Measurements from ENCODE around the gene MLH3.

Gene MLH3

GRCh38 chr14:74981462-74981782 is 69.8 kb downstream of the MLH3 start:
- Mint-ChIP-seq H3K27me3 (no peaks in the 10 kb centered on the region), H3K4me1 (no peaks in the 10 kb centered on the region), H3K36me3 (no peaks in the 10 kb centered on the region), H3K4me3 (no peak overlapping the region), H3K9me3 (no peaks in the 10 kb centered on the region), H3K27ac (no peak overlapping the region)
- DNase-seq (ENCODE audit: low spot score in 2 of 2) (no peak), ATAC-seq (ENCODE audit: low read depth) (no peak)

GRCh38 chr14:74980731-74981461 is 70.4 kb downstream of the MLH3 start:
- Mint-ChIP-seq H3K27me3 (no peaks in the 10 kb centered on the region), H3K27ac (no peak overlapping the region), H3K4me3 (no peak overlapping the region), H3K4me1 (no peaks in the 10 kb centered on the region), H3K36me3 (no peaks in the 10 kb centered on the region), H3K9me3 (no peaks in the 10 kb centered on the region)
- no peak for DNase-seq (ENCODE audit: low spot score in 2 of 2)
- ATAC-seq (ENCODE audit: low read depth) = no peak

- no peak overlapping the region for H3K27ac Mint-ChIP-seq
- H3K27me3 Mint-ChIP-seq = no peaks in the 10 kb centered on the region
- H3K36me3 Mint-ChIP-seq = no peaks in the 10 kb centered on the region
- ATAC-seq (ENCODE audit: low read depth) (no peak), DNase-seq (ENCODE audit: low spot score in 2 of 2) (no peak)
- H3K9me3 Mint-ChIP-seq = no peaks in the 10 kb centered on the region
- no peak overlapping the region for H3K4me3 Mint-ChIP-seq
- H3K4me1 Mint-ChIP-seq = no peaks in the 10 kb centered on the region
These were observed 70.9 kb downstream of the MLH3 start for GRCh38 chr14:74980398-74980730.

GRCh38 chr14:74979442-74980397 is 71.5 kb downstream of the MLH3 start:
- Mint-ChIP-seq H3K27ac (no peak overlapping the region), H3K4me1 (no peaks in the 10 kb centered on the region), H3K36me3 (no peaks in the 10 kb centered on the region), H3K9me3 (no peaks in the 10 kb centered on the region), H3K4me3 (no peak overlapping the region), H3K27me3 (no peaks in the 10 kb centered on the region)
- no peak for ATAC-seq (ENCODE audit: low read depth)
- DNase-seq (ENCODE audit: low spot score in 2 of 2) = no peak

GRCh38 chr14:74979029-74979428 is 72.2 kb downstream of the MLH3 start:
- ATAC-seq (ENCODE audit: low read depth) (no peak), DNase-seq (ENCODE audit: low spot score in 2 of 2) (no peak)
- H3K27me3 Mint-ChIP-seq = no peaks in the 10 kb centered on the region
- no peaks in the 10 kb centered on the region for H3K36me3 Mint-ChIP-seq
- no peaks in the 10 kb centered on the region for H3K4me1 Mint-ChIP-seq
- H3K4me3 Mint-ChIP-seq = no peak overlapping the region
- no peaks in the 10 kb centered on the region for H3K9me3 Mint-ChIP-seq
- no peak overlapping the region for H3K27ac Mint-ChIP-seq

- Mint-ChIP-seq H3K36me3 (no peaks in the 10 kb centered on the region), H3K27ac (no peak overlapping the region), H3K27me3 (no peaks in the 10 kb centered on the region), H3K4me3 (no peak overlapping the region), H3K4me1 (peaks cover 2% of the 10 kb centered on the region), H3K9me3 (no peaks in the 10 kb centered on the region)
- no peak for ATAC-seq (ENCODE audit: low read depth)
- DNase-seq (ENCODE audit: low spot score in 2 of 2) = no peak
These were observed 72.8 kb downstream of the MLH3 start for GRCh38 chr14:74978416-74978947.

- ATAC-seq (ENCODE audit: low read depth) = no peak
These were observed 73.3 kb downstream of the MLH3 start for GRCh38 chr14:74977901-74978385.

GRCh38 chr14:74977164-74977900 is 73.9 kb downstream of the MLH3 start:
- Mint-ChIP-seq H3K9me3 (no peaks in the 10 kb centered on the region), H3K4me1 (peaks cover 2% of the 10 kb centered on the region), H3K27ac (no peak overlapping the region), H3K4me3 (no peak overlapping the region), H3K27me3 (no peaks in the 10 kb centered on the region), H3K36me3 (no peaks in the 10 kb centered on the region)
- no peak for ATAC-seq (ENCODE audit: low read depth)
- DNase-seq (ENCODE audit: low spot score in 2 of 2) = no peak

More at GRCh38 chr14:74977901-74978385, 73.3 kb downstream of the MLH3 start:
- no peak overlapping the region for H3K4me3 Mint-ChIP-seq
- H3K36me3 Mint-ChIP-seq = no peaks in the 10 kb centered on the region
- no peaks in the 10 kb centered on the region for H3K9me3 Mint-ChIP-seq
- H3K27me3 Mint-ChIP-seq = no peaks in the 10 kb centered on the region
- no peak for DNase-seq (ENCODE audit: low spot score in 2 of 2)
- H3K4me1 Mint-ChIP-seq = peaks cover 2% of the 10 kb centered on the region
- no peak overlapping the region for H3K27ac Mint-ChIP-seq

GRCh38 chr14:74976264-74977113 is 74.8 kb downstream of the MLH3 start:
- H3K4me3 Mint-ChIP-seq = no peak overlapping the region
- DNase-seq (ENCODE audit: low spot score in 2 of 2) = no peak
- H3K36me3 Mint-ChIP-seq = no peaks in the 10 kb centered on the region
- peaks cover 2% of the 10 kb centered on the region for H3K4me1 Mint-ChIP-seq
- H3K27ac Mint-ChIP-seq = no peak overlapping the region
- ATAC-seq (ENCODE audit: low read depth) = no peak
- H3K9me3 Mint-ChIP-seq = no peaks in the 10 kb centered on the region
- no peaks in the 10 kb centered on the region for H3K27me3 Mint-ChIP-seq

GRCh38 chr14:74975059-74975810 is 76.0 kb downstream of the MLH3 start:
- H3K4me1 Mint-ChIP-seq = peaks cover 2% of the 10 kb centered on the region
- H3K36me3 Mint-ChIP-seq = no peaks in the 10 kb centered on the region
- no peaks in the 10 kb centered on the region for H3K27me3 Mint-ChIP-seq
- ATAC-seq (ENCODE audit: low read depth) (no peak), DNase-seq (ENCODE audit: low spot score in 2 of 2) (no peak)
- no peak overlapping the region for H3K4me3 Mint-ChIP-seq
- no peaks in the 10 kb centered on the region for H3K9me3 Mint-ChIP-seq
- H3K27ac Mint-ChIP-seq = no peak overlapping the region

- no peak for DNase-seq (ENCODE audit: low spot score in 2 of 2)
- no peak for ATAC-seq (ENCODE audit: low read depth)
- Mint-ChIP-seq H3K36me3 (no peaks in the 10 kb centered on the region), H3K27me3 (no peaks in the 10 kb centered on the region), H3K4me3 (no peak overlapping the region), H3K27ac (no peak overlapping the region), H3K4me1 (peaks cover 2% of the 10 kb centered on the region), H3K9me3 (no peaks in the 10 kb centered on the region)
These were observed 76.8 kb downstream of the MLH3 start for GRCh38 chr14:74974364-74975058.

- Mint-ChIP-seq H3K27me3 (no peaks in the 10 kb centered on the region), H3K27ac (no peak overlapping the region), H3K4me3 (no peak overlapping the region), H3K4me1 (peaks cover 2% of the 10 kb centered on the region), H3K9me3 (no peaks in the 10 kb centered on the region), H3K36me3 (no peaks in the 10 kb centered on the region)
- DNase-seq (ENCODE audit: low spot score in 2 of 2) (no peak), ATAC-seq (ENCODE audit: low read depth) (no peak)
These were observed 77.3 kb downstream of the MLH3 start for GRCh38 chr14:74973905-74974363.
